Upper lobe of right lung (tissue), 1 donor: ENCODE results near the gene TCEA3. TPM values are rescaled to one million over a fixed set of nuclear protein-coding genes. Genes with fewer than 3 reads are reported as not detected.

Experiments
- ATAC-seq: fragments of 200-7000 bp; cut with Tn5 transposase; one replicate; pipeline ENCODE4 v1.9.1; 2020; ENCODE audit warnings: mild to moderate bottlenecking, moderate library complexity
- DNase-seq: peaks from one replicate; pipeline ENCODE4 v3.0.0-alpha.2; 2020
- H3K27ac ChIP-seq: fragments of 200-600 bp; one replicate; pipeline ENCODE4 v1.8.0; 2022
- H3K27me3 ChIP-seq: fragments of 200-600 bp; one replicate; pipeline ENCODE4 v1.8.0; 2022; ENCODE audit warnings: mild to moderate bottlenecking
- H3K36me3 ChIP-seq: fragments of 200-600 bp; one replicate; pipeline ENCODE4 v1.8.0; 2022
- H3K4me1 ChIP-seq: fragments of 200-600 bp; one replicate; pipeline ENCODE4 v1.8.0; 2022
- H3K4me3 ChIP-seq: fragments of 200-600 bp; one replicate; pipeline ENCODE4 v1.8.0; 2022; ENCODE audit warnings: mild to moderate bottlenecking
- H3K9me3 ChIP-seq: fragments of 200-600 bp; one replicate; pipeline ENCODE4 v1.8.0; 2022
- intact Hi-C: fragments of 100-400 bp; cut with DNase I; formaldehyde crosslinking; loops from one replicate; pipeline ENCODE4 v1.11.0; 2022
- total RNA-seq: library from RNA; stranded (reverse); fragmentation: NEBNext Ultra II Directional; extraction: Animal tissue kit (Norgen Biotek cat#: 25700); gene quantifications from one replicate; pipeline ENCODE4 v1.2.1, GENCODE V29; 2021
- TF ChIP-seq, protein P1 (sequence below): fragments of 200-600 bp; IDR thresholded peaks from one replicate; pipeline ENCODE4 v1.8.0; 2022; ENCODE audit warnings: antibody characterized with exemption
- donor health status: DM: no; HTN: yes; CAD: no; lungs with severe emphysema.

Gene TCEA3
- total RNA-seq, 1 donor from 2014 or later = 39.4 TPM

DNA sequence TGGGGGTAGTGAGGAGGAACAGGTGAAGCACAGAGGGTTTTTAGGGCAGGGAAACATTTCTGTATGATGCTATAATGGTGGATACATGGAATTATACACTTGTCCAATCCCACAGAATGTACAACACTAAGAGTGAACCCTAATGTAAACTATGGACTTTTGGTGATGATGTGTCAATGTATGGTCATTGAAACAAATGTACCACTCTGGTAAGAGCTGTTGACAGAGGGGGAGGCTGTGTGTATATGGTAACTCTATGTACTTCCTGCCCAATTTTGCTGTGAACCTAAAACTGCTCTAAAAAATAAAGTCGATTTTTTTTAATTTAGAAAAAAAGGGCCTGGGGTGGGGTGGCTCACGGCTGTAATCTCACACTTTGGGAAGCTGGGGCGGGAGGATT, 36.5 kb upstream of the TCEA3 start:
- Histone ChIP-seq H3K9me3 (no peaks in the 10 kb centered on the region), H3K27me3 (no peaks in the 10 kb centered on the region), H3K27ac (no peak overlapping the region), H3K4me1 (peaks cover 6% of the 10 kb centered on the region), H3K36me3 (no peaks in the 10 kb centered on the region), H3K4me3 (no peak overlapping the region)
- intact Hi-C loops = no loop called here
- no peak for ATAC-seq
- DNase-seq = no peak
- TF ChIP-seq, protein P1, sequence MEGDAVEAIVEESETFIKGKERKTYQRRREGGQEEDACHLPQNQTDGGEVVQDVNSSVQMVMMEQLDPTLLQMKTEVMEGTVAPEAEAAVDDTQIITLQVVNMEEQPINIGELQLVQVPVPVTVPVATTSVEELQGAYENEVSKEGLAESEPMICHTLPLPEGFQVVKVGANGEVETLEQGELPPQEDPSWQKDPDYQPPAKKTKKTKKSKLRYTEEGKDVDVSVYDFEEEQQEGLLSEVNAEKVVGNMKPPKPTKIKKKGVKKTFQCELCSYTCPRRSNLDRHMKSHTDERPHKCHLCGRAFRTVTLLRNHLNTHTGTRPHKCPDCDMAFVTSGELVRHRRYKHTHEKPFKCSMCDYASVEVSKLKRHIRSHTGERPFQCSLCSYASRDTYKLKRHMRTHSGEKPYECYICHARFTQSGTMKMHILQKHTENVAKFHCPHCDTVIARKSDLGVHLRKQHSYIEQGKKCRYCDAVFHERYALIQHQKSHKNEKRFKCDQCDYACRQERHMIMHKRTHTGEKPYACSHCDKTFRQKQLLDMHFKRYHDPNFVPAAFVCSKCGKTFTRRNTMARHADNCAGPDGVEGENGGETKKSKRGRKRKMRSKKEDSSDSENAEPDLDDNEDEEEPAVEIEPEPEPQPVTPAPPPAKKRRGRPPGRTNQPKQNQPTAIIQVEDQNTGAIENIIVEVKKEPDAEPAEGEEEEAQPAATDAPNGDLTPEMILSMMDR = no peak

DNA sequence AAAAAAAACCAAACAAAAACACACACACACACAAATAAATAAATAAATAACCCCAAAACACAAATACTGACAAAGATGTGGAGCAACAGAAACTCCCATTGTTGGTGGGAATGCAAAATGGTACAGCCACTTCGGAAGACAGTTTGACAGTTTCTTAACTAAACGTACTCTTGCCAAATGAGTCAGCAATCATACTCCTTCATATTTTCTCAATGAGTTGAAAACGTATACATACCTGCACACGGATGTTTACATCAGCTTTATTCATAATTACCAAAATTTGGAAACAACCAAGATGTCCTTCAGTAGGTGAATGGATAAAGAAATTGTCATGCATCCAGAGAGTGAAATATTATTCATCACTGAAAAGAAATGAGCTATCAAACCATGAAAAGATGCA, 36.0 kb upstream of the TCEA3 start:
- no peak for DNase-seq
- no peak overlapping the region for H3K27ac ChIP-seq
- no peaks in the 10 kb centered on the region for H3K36me3 ChIP-seq
- no peaks in the 10 kb centered on the region for H3K27me3 ChIP-seq
- no peaks in the 10 kb centered on the region for H3K9me3 ChIP-seq
- peaks cover 6% of the 10 kb centered on the region for H3K4me1 ChIP-seq
- TF ChIP-seq, protein P1 = no peak
- no peak for ATAC-seq
- intact Hi-C loops = no loop called here
- H3K4me3 ChIP-seq = no peak overlapping the region

DNA sequence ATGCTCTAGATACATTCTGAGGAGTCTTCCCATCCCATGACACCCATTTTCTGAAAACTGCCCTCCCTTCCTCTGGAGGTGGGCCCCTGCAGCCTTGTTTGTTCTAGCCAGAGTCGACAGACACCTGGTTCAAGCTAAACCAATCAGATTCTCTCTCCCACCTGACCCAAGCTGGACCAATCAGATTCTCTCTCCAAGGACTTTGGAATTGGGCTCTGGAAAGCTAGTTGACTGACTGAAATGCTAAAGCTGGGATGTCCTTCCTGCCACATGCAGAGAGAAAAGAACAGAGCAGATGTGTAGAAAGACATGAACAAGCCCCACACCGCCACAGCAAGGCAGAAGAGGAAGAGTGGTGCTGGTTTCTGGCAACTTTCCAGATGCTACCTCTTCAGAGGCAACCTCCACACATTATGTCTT, 34.8 kb upstream of the TCEA3 start:
- DNase-seq = no peak
- no peak for ATAC-seq

DNA sequence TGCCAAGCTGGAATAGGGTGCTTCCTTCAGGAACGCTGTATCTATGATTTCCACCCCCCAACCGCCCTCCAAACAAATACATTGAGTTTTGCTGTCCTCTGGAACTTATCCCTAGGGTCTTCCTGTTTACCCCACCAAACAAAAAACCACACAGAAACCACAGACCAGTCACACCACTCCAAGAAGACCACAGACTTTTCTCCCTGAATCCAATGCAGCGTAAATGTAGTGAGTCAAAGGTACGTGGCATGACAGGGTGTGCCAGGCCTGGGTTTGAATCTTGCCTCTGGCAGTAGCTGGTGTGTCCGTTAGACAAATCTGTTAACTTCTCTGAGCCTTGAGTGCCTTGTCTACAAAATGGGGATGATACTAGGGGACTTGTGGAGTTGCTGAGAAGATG, 31.7 kb upstream of the TCEA3 start:
- DNase-seq (no peak), ATAC-seq (no peak)
- Histone ChIP-seq H3K27me3 (no peaks in the 10 kb centered on the region), H3K9me3 (no peaks in the 10 kb centered on the region), H3K36me3 (peaks cover 4% of the 10 kb centered on the region), H3K4me1 (peaks cover 28% of the 10 kb centered on the region), H3K27ac (no peak overlapping the region), H3K4me3 (no peak overlapping the region)
- intact Hi-C loops = no loop called here
- TF ChIP-seq, protein P1 = no peak

More for the DNA sequence above, 34.8 kb upstream of the TCEA3 start:
- Histone ChIP-seq H3K36me3 (no peaks in the 10 kb centered on the region), H3K27me3 (no peaks in the 10 kb centered on the region), H3K9me3 (no peaks in the 10 kb centered on the region), H3K27ac (no peak overlapping the region), H3K4me3 (no peak overlapping the region), H3K4me1 (peaks cover 6% of the 10 kb centered on the region)
- TF ChIP-seq, protein P1 = no peak
- intact Hi-C loops = no loop called here

DNA sequence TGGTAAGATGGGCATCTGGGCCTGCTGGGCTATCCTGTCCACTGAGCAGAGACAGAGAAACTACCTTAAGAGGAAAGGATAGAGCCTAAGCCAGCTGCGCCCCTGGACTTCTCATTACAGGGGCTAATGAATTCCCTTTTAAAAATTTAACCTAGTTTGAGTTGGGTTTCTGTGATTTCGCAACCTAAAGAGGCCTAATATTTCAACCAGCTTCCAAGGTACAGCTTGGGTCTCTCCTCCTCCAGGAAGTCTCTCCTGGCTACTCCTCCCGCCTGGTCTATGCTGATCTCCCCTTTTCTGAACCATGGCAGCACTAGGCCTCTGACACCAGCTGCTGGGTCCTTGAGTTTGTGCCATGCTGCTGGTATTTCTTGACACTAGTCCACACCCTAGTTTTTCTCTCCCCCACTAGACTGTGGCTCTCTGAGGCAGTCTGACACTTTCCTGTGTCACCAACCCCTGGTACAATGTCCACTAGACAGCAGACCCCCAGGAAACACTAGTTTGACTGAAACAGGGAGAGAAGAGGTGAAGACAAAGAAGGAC, 29.0 kb upstream of the TCEA3 start:
- Histone ChIP-seq H3K4me3 (no peak overlapping the region), H3K27ac (peak overlapping the region; percentile 61), H3K36me3 (peaks cover 13% of the 10 kb centered on the region), H3K4me1 (peaks cover 37% of the 10 kb centered on the region), H3K27me3 (no peaks in the 10 kb centered on the region), H3K9me3 (no peaks in the 10 kb centered on the region)
- intact Hi-C loops = no loop called here
- TF ChIP-seq, protein P1 = no peak
- DNase-seq (no peak), ATAC-seq (peak; percentile 20)

DNA sequence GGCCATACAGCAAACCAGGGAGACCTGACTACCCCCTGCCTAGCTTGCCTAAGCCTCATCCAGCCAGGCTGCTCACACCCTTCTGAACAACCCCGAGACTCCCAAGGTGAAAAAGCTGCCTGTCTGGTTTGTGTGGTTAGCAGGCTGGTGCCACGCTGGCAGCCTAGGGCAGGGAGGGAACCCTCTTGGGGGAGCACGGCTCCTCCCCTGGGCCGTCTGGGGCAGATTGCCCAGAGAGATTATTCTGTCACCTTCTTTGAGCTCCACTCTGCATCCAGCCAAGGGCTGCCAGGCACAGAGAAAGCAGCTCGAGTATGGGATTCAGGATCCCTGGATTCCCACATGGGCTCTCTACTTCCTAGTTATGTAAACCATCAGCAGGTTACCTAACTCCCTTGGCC, 27.5 kb upstream of the TCEA3 start:
- peak; percentile 93 for DNase-seq
- intact Hi-C loops = no loop called here
- Histone ChIP-seq H3K27me3 (no peaks in the 10 kb centered on the region), H3K36me3 (peaks cover 13% of the 10 kb centered on the region), H3K4me3 (no peak overlapping the region), H3K4me1 (peaks cover 35% of the 10 kb centered on the region), H3K27ac (no peak overlapping the region), H3K9me3 (no peaks in the 10 kb centered on the region)
- TF ChIP-seq, protein P1 = no peak
- peak; percentile 92 for ATAC-seq
